Stimulated activated CD8-positive, alpha-beta memory T cell treated with anti-CD3 and anti-CD28 coated beads, Interleukin-4, amount 100 ng/mL, for 48 hours (primary cell): ENCODE data around the gene PRAMEF9.
"Not testable (repeated sequence)": the region's sequence is repeated elsewhere in the genome, so short reads cannot be mapped to it uniquely, and the experiment has no call there.

ENCODE experiments used
- DNase-seq: peaks from one replicate; pipeline ENCODE4 v3.0.0-alpha.2; 2020

PRAMEF9 gene

DNA sequence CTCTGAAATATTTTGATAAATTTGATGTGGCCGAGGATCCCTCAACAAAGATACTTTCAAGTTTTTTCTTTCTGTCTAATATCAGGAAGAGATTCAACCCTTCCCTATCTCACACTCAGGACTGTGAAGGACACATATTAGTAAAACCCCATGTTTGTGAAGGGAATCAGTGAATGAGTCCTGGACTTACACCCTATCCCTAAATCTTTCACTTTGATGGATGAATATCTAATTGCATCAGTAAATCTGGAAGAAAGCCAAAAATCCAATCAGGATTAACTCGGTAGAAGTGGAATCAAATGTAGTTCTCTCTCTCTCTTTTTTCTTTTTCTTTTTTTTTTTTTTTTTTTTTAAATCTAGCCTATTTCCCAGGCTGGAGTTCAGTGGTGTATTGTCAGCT is at the start of gene PRAMEF9:
PRAMEF9 (plus strand) TSS at position 301 of the 400 bp plus-strand sequence. CDS start 3,433 bp downstream, outside the sequence.
- DNase-seq = not testable (repeated sequence)

DNA sequence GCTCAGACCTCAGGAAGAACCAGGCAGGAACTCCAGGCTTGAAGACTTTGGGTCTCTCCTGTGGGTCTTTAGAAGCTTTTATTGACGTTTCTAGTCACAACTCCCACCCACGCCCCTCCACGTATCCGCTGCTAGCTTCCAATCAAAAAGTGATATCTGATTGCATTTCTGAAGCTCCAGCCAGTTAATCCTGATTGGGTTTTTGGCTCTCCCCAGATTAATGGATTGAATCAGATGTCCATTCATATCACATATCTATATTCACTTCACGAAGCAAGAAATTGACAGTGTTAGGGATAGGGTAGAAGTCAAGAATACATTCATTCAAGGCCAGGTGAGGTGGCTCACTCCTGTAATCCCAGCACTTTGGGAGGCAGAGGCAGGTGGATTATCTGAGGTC is 15.7 kb upstream of the PRAMEF9 start, which contains the start of gene PRAMEF26:
PRAMEF26 (minus strand) TSS at position 101 of the 400 bp plus-strand sequence. CDS start 2,914 bp downstream, outside the sequence.
- DNase-seq = not testable (repeated sequence)

GRCh38 chr1:13165531-13165930 is 6.1 kb upstream of the PRAMEF9 start, which contains the start of gene HNRNPCL4:
HNRNPCL4 (minus strand) TSS chr1:13165631; CDS start chr1:13165467, 164 bp downstream.
- not testable (repeated sequence) for DNase-seq

DNA sequence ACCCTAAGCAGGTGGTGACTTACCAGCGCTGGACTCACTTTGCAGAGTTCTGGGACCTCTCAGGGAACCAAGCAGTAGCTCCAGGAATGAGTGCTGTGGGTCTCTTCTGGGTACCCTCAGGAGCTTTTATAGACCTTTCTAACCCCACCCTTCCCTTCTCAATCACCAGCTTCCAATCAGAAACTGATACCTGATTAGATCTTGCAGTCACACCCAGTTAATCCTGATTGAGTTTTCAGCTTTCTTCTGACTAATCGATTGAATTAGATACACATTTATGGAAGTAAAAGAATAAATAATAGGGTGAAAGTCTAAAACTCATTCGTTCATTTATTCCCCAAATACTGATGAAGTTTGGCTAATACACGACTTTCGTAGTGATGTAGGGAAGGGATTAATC is 29.7 kb downstream of the PRAMEF9 start, which contains the start of gene PRAMEF13:
PRAMEF13 (minus strand) TSS at position 101 of the 400 bp plus-strand sequence. CDS start 1,820 bp downstream, outside the sequence.
- DNase-seq = not testable (repeated sequence)

GRCh38 chr1:13208712-13209111 is 37.1 kb downstream of the PRAMEF9 start:
- DNase-seq = not testable (repeated sequence)

DNA sequence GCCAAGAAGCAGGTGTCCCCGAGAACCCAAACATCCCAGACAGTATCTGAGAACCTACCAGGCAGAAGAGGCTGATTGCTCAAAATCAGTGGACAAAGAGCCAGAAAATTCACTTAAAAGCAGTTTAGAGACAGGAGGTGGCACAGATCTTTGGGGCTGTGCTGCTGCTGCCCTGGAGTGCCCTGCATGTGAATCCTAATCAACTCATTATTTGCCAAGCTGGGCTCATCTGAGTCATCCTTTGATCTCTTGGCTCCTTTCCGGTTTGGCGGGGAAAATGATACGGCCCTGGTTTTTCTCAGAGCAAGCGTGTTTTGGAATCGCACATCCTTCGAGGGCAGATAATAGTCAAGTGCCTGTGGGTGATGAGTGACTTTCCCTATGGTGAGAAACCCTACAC is 45.0 kb downstream of the PRAMEF9 start:
- DNase-seq = not testable (repeated sequence)

DNA sequence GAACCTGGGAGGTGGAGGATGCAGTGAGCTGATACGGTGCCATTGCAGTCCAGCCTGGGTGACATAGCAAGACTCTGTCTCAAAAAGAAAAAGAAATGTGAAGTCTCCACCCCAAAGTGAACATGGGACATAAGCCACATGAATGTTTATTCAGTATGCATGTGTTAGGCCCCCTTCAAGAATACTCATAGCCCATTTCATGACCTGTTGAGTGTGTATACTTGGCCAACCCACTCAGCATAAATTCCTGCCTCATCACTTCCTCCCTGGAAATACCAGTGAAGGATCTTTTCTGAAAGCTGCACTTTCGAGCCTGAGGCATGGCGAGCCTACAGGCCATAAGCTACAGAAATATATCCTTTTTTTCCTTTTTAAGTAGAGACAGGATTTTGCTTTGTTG is 47.6 kb downstream of the PRAMEF9 start:
- DNase-seq = not testable (repeated sequence)

- not testable (repeated sequence) for DNase-seq
Measured at GRCh38 chr1:13222788-13223187, 51.1 kb downstream of the PRAMEF9 start.

DNA sequence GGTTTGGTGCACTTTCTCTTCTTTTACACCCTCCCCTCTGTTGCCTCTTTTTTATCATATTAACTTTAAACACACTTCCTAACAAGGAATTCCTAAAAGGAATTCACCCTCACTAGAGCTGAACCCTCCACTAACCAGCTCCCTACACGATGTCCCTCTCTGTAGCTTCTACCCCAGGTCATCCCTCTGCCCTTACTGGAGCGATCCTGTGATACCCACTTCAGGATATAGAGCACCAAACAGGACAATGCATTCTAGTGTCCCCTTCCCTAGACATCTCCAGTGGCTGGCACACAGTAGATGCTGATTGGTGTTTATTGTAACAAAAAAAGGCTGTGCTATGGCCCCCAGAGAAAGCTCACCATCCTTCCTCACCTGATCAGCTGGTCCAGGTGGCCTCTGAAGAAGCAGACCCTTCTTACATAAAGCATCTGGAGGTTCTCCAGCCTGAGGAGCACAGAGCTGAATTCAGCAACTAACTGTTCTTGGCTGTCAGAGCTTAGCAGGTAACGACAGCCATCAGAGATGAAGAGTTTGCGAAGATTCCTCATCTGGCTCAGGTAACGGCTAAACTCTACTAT is 52.9 kb downstream of the PRAMEF9 start:
- no peak for DNase-seq

DNA sequence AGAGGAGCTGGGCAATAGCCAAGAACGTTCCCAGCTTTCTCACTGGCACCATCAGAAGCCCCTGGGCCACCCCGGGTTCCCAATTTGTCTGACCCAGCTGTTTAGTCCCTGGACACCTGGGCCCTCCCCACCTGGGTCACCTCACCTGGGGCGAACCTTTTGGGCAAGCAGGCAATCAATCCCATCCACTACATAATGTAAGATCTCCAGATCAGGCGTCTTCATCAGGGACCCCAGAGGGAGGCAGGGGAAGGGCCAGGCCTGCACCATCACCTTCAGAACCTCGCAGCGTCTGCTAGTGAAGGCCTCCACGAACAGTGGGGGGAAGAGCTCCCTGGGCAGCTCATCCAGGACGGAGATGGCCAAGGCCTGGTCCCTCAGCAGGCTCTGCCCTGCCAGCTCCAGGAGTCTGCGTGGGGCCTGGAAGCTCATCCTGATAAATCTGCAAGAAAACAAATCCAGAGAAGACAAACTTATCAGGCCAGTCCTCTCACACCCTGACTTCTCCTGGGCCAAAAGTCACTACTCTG is 54.1 kb downstream of the PRAMEF9 start, which contains the start of gene PRAMEF18:
PRAMEF18 (minus strand) TSS at position 480 of the 530 bp plus-strand sequence; CDS start at position 432, 48 bp downstream.
- not testable (repeated sequence) for DNase-seq

- DNase-seq = not testable (repeated sequence)
Measured at GRCh38 chr1:13227271-13228055, 55.8 kb downstream of the PRAMEF9 start.

DNA sequence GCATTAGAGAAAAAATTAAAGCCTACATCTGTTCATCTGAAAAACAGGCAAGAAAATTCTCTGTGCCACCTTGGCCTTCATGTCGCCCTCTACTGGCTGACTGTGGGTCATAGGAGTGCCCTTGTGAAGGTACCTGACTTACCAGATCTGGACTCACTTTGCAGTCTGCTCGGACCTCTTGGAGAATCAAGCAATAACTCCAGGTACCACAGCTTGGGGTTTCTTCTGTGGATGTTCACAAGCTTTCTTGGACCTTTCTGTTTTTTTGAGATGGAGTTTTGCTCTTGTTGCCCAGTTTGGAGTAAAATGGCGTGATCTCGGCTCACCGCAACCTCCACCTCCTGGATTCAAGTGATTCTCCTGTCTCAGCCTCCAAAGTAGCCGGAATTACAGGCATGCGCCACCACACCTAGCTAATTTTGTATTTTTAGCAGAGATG is 56.7 kb downstream of the PRAMEF9 start:
- DNase-seq = peak; percentile 75
